Ishikawa (cell line): Measurements from ENCODE around the gene FUNDC2.

Experiments
- CEBPB ChIP-seq: IDR thresholded peaks from 2 replicates; pipeline ENCODE4 v1.6.1; 2012
- CREB1 ChIP-seq: IDR thresholded peaks from 2 replicates; pipeline ENCODE4 v1.6.1; 2012; ENCODE audit warnings: low read depth
- EGR1 ChIP-seq: IDR thresholded peaks from 2 replicates; pipeline ENCODE4 v1.6.1; 2012
- EP300 ChIP-seq: IDR thresholded peaks from 2 replicates; pipeline ENCODE4 v1.6.1; 2012; ENCODE audit warnings: borderline replicate concordance
- FOXM1 ChIP-seq: IDR thresholded peaks from 2 replicates; pipeline ENCODE4 v1.6.1; 2012; ENCODE audit warnings: low read depth, borderline replicate concordance
- RAD21 ChIP-seq: IDR thresholded peaks from 2 replicates; pipeline ENCODE4 v1.6.1; 2012; ENCODE audit warnings: low read depth
- REST ChIP-seq: IDR thresholded peaks from 2 replicates; pipeline ENCODE4 v1.6.1; 2012; ENCODE audit warnings: low read depth, mild to moderate bottlenecking
- TAF1 ChIP-seq: IDR thresholded peaks from 2 replicates; pipeline ENCODE4 v1.6.1; 2012; ENCODE audit warnings: low read depth, mild to moderate bottlenecking
- USF1 ChIP-seq: IDR thresholded peaks from 2 replicates; pipeline ENCODE4 v1.6.1; 2012
- YY1 ChIP-seq: IDR thresholded peaks from 2 replicates; pipeline ENCODE4 v1.6.1; 2012; ENCODE audit warnings: low read depth

GRCh38 chrX:155027509-155028066 is 944 bp downstream of the FUNDC2 start:
- no peak for TF ChIP-seq CREB1
- TF ChIP-seq REST: no peak
- TF ChIP-seq EGR1: no peak
- no peak for TF ChIP-seq TAF1
- TF ChIP-seq FOXM1: no peak
- no peak; the same call in 1 of the 2 replicates for TF ChIP-seq CEBPB
- TF ChIP-seq YY1: no peak
- no peak for TF ChIP-seq USF1
- TF ChIP-seq RAD21: no peak
- TF ChIP-seq EP300: no peak
